NCI-H1092 treated with DMSO at 0.1 percent for 48 hours (cell line): ENCODE results near the gene CSNK1G3.
"Not testable (repeated sequence)": the region's sequence is repeated elsewhere in the genome, so short reads cannot be mapped to it uniquely, and the experiment has no call there.

Source experiments
- DNase-seq: peaks from one replicate; lab custom pipeline; 2025; lab: John Stamatoyannopoulos, UW

The CSNK1G3 gene

GRCh38 chr5:123559434-123559775 is 47.4 kb downstream of the CSNK1G3 start:
- no peak for DNase-seq

GRCh38 chr5:123561230-123561629 is 49.3 kb downstream of the CSNK1G3 start:
- no peak for DNase-seq

GRCh38 chr5:123571927-123572326 is 60.0 kb downstream of the CSNK1G3 start:
- no peak for DNase-seq

- no peak for DNase-seq
Observed at GRCh38 chr5:123578390-123578789, 66.4 kb downstream of the CSNK1G3 start.

- no peak for DNase-seq
Observed at GRCh38 chr5:123579410-123579809, 67.4 kb downstream of the CSNK1G3 start.

GRCh38 chr5:123582550-123583285 is 70.7 kb downstream of the CSNK1G3 start:
- no peak for DNase-seq

- no peak for DNase-seq
Observed at GRCh38 chr5:123585871-123586270, 73.9 kb downstream of the CSNK1G3 start.

- DNase-seq = no peak
Observed at GRCh38 chr5:123594434-123594833, 82.5 kb downstream of the CSNK1G3 start.

GRCh38 chr5:123597018-123597417 is 85.0 kb downstream of the CSNK1G3 start:
- no peak for DNase-seq

GRCh38 chr5:123598028-123598689 is 86.2 kb downstream of the CSNK1G3 start:
- DNase-seq = no peak

- DNase-seq = no peak
Observed at GRCh38 chr5:123599171-123599570, 87.2 kb downstream of the CSNK1G3 start.

- no peak for DNase-seq
Observed at GRCh38 chr5:123601610-123602009, 89.6 kb downstream of the CSNK1G3 start.

- no peak for DNase-seq
Observed at GRCh38 chr5:123605822-123606221, 93.8 kb downstream of the CSNK1G3 start.

GRCh38 chr5:123610209-123610608 is 98.2 kb downstream of the CSNK1G3 start:
- no peak for DNase-seq

- peak; percentile 26 for DNase-seq
Observed at GRCh38 chr5:123610665-123611405, 98.9 kb downstream of the CSNK1G3 start.

- DNase-seq = no peak
Observed at GRCh38 chr5:123611406-123611709, 99.4 kb downstream of the CSNK1G3 start.

- DNase-seq = no peak
Observed at GRCh38 chr5:123617561-123617960, 105.6 kb downstream of the CSNK1G3 start.

- DNase-seq = no peak
Observed at GRCh38 chr5:123626051-123626450, 114.1 kb downstream of the CSNK1G3 start.

- DNase-seq = no peak
Observed at GRCh38 chr5:123628860-123629544, 117.0 kb downstream of the CSNK1G3 start.

GRCh38 chr5:123636006-123636405 is 124.0 kb downstream of the CSNK1G3 start:
- DNase-seq = no peak

- DNase-seq = not testable (repeated sequence)
Observed at GRCh38 chr5:123637028-123637427, 125.1 kb downstream of the CSNK1G3 start.

GRCh38 chr5:123639244-123639643 is 127.3 kb downstream of the CSNK1G3 start:
- no peak for DNase-seq
